ENCODE measurements around the gene HAUS3.

DNA sequence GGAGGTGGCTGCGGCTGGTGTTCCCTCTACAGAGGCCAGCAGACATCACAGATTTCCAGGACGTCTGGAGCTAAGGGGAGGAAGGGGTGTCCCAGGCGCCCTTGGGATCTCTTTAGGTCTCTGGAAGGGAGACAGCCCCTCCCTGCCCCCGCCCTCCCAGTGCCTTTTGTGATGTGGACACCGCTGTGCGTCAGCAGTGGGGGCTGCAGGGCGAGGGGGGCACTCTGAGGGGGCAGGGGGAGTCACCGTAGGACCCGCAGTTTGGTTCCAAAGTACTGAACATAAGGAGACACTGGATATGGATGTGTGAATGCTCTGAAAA is 45.6 kb upstream of the HAUS3 start:
- TF ChIP-seq, protein P1, sequence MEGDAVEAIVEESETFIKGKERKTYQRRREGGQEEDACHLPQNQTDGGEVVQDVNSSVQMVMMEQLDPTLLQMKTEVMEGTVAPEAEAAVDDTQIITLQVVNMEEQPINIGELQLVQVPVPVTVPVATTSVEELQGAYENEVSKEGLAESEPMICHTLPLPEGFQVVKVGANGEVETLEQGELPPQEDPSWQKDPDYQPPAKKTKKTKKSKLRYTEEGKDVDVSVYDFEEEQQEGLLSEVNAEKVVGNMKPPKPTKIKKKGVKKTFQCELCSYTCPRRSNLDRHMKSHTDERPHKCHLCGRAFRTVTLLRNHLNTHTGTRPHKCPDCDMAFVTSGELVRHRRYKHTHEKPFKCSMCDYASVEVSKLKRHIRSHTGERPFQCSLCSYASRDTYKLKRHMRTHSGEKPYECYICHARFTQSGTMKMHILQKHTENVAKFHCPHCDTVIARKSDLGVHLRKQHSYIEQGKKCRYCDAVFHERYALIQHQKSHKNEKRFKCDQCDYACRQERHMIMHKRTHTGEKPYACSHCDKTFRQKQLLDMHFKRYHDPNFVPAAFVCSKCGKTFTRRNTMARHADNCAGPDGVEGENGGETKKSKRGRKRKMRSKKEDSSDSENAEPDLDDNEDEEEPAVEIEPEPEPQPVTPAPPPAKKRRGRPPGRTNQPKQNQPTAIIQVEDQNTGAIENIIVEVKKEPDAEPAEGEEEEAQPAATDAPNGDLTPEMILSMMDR (conservative IDR thresholded peaks at IDR 0.05; ENCODE audit: low read length) = no peak
- no peak for TF ChIP-seq EZH2phosphoT487 (IDR thresholded peaks at IDR 0.05; ENCODE audit: borderline replicate concordance, low read depth, low read length)

All from OCI-LY7 (cell line).